ENCODE results near the gene CDYL. TPM values are rescaled to one million over a fixed set of nuclear protein-coding genes. Genes with fewer than 3 reads are reported as not detected.

The CDYL gene
- polyA plus RNA-seq, 1 experiment: 26.6 TPM

GRCh38 chr6:4800662-4801061 lies 24.5 kb downstream of the CDYL start:
- H3K9me3 ChIP-seq (ENCODE audit: control insufficient read depth, insufficient read depth, low read length): peaks cover 4% of the 10 kb centered on the region
- TF ChIP-seq CTCF (IDR thresholded peaks at IDR 0.05; ENCODE audit: low read depth, low read length): no peak
- H3K27me3 ChIP-seq (ENCODE audit: control insufficient read depth, insufficient read depth, low read length): no peaks in the 10 kb centered on the region
- no peak overlapping the region for H3K4me3 ChIP-seq (ENCODE audit: low read depth, low read length)
- no peak for DNase-seq (ENCODE audit: low read depth, low spot score)
- POLR2A ChIA-PET: no interaction called here
- H3K27ac ChIP-seq (ENCODE audit: low read depth, low read length): no peak overlapping the region
- CTCF ChIA-PET: interaction anchor here (0.6 to 2.4 kb wide), 3 partner anchors 10 to 221 kb away, joined by 3 to 8 read pairs (median 7); no protein-coding TSS in a partner anchor

- DNase-seq (ENCODE audit: low read depth, low spot score): no peak
- H3K27ac ChIP-seq (ENCODE audit: low read depth, low read length): no peak overlapping the region
- no peaks in the 10 kb centered on the region for H3K27me3 ChIP-seq (ENCODE audit: control insufficient read depth, insufficient read depth, low read length)
- ChIA-PET CTCF (interaction anchor here (2.4 kb wide), 1 partner anchor 11 kb away, joined by 7 read pairs; no protein-coding TSS in a partner anchor), POLR2A (no interaction called here)
- H3K4me3 ChIP-seq (ENCODE audit: low read depth, low read length): no peak overlapping the region
- H3K9me3 ChIP-seq (ENCODE audit: control insufficient read depth, insufficient read depth, low read length): peaks cover 4% of the 10 kb centered on the region
- TF ChIP-seq CTCF (IDR thresholded peaks at IDR 0.05; ENCODE audit: low read depth, low read length): no peak
Observed at GRCh38 chr6:4801491-4802110, 25.4 kb downstream of the CDYL start.

- no peak for TF ChIP-seq CTCF (IDR thresholded peaks at IDR 0.05; ENCODE audit: low read depth, low read length)
- H3K9me3 ChIP-seq (ENCODE audit: control insufficient read depth, insufficient read depth, low read length): peaks cover 4% of the 10 kb centered on the region
- POLR2A ChIA-PET: no interaction called here
- CTCF ChIA-PET: no interaction called here
- H3K27me3 ChIP-seq (ENCODE audit: control insufficient read depth, insufficient read depth, low read length): no peaks in the 10 kb centered on the region
- no peak overlapping the region for H3K27ac ChIP-seq (ENCODE audit: low read depth, low read length)
- H3K4me3 ChIP-seq (ENCODE audit: low read depth, low read length): no peak overlapping the region
- DNase-seq (ENCODE audit: low read depth, low spot score): no peak
Observed at GRCh38 chr6:4802312-4802935, 26.2 kb downstream of the CDYL start.

- POLR2A ChIA-PET: no interaction called here
Observed at GRCh38 chr6:4803343-4803744, 27.1 kb downstream of the CDYL start.

More at GRCh38 chr6:4803343-4803744, 27.1 kb downstream of the CDYL start:
- H3K9me3 ChIP-seq (ENCODE audit: control insufficient read depth, insufficient read depth, low read length): peaks cover 4% of the 10 kb centered on the region
- H3K4me3 ChIP-seq (ENCODE audit: low read depth, low read length): no peak overlapping the region
- DNase-seq (ENCODE audit: low read depth, low spot score): no peak
- no peak for TF ChIP-seq CTCF (IDR thresholded peaks at IDR 0.05; ENCODE audit: low read depth, low read length)
- H3K27ac ChIP-seq (ENCODE audit: low read depth, low read length): no peak overlapping the region
- CTCF ChIA-PET: interaction anchor here (0.7 kb wide), 2 partner anchors 424 to 490 kb away, joined by 4 to 5 read pairs; no protein-coding TSS in a partner anchor
- no peaks in the 10 kb centered on the region for H3K27me3 ChIP-seq (ENCODE audit: control insufficient read depth, insufficient read depth, low read length)

Data from AG04450 (cell line).